Heart left ventricle (tissue), 16 donors: ENCODE measurements around the gene MTARC2. TPM values are rescaled to one million over a fixed set of nuclear protein-coding genes. Genes with fewer than 3 reads are reported as not detected.

Source experiments
- ATAC-seq, 4 donors: fragments of 200-7000 bp; cut with Tn5 transposase; one replicate each; pipeline ENCODE4 v1.9.1; 2020 to 2022; ENCODE audit warnings: moderate library complexity in 4 of 4, mild to moderate bottlenecking in 3 of 4, moderate number of reproducible peaks in 1 of 4
- DNase-seq, 5 donors: peaks; one replicate each; pipeline ENCODE4 v3.0.0-alpha.2; 2020
- H3K27ac ChIP-seq, 12 donors: fragments of 200-600 bp; sonication (generic) in 4 of 12; one replicate each; pipeline versions ENCODE4 v1.5.0 to v1.8.0; 2016 to 2022; ENCODE audit warnings: mild to moderate bottlenecking in 2 of 12
- H3K27me3 ChIP-seq, 9 donors: fragments of 200-600 bp; sonication (generic) in 2 of 9; one replicate each; pipeline versions ENCODE4 v1.5.1 to v1.8.0; 2016 to 2022; ENCODE audit warnings: mild to moderate bottlenecking in 3 of 9
- H3K36me3 ChIP-seq, 9 donors: fragments of 200-600 bp; sonication (generic) in 2 of 9; one replicate each; pipeline versions ENCODE4 v1.5.0 to v1.8.0; 2018 to 2022; ENCODE audit warnings: mild to moderate bottlenecking in 2 of 9
- H3K4me1 ChIP-seq, 12 donors: fragments of 200-600 bp; sonication (generic) in 4 of 12; one replicate each; pipeline versions ENCODE4 v1.5.0 to v1.8.0; 2016 to 2022; ENCODE audit warnings: mild to moderate bottlenecking in 3 of 12
- H3K4me3 ChIP-seq, 12 donors: fragments of 200-600 bp; sonication (generic) in 4 of 12; one replicate each; pipeline versions ENCODE4 v1.5.0 to v1.8.0; 2017 to 2022; ENCODE audit warnings: mild to moderate bottlenecking in 9 of 12, moderate library complexity in 4 of 12
- H3K9me3 ChIP-seq, 12 donors: fragments of 200-600 bp; sonication (generic) in 4 of 12; one replicate each; pipeline versions ENCODE4 v1.5.0 to v1.8.0; 2016 to 2022; ENCODE audit warnings: mild to moderate bottlenecking in 1 of 12
- POLR2A ChIP-seq, 2 donors: fragments of 450-650 bp; IDR thresholded peaks; one replicate each; pipeline ENCODE4 v1.6.1; 2017; ENCODE audit warnings: antibody characterized with exemption in 2 of 2, mild to moderate bottlenecking in 2 of 2, moderate library complexity in 2 of 2
- WGBS, 4 donors: extraction: QIAGEN DNeasy Blood & Tissue Kit in 2 of 4; methylation state at CpG; one replicate each; pipeline versions ENCODE4 v1.1.5 to v1.1.7; 2013 to 2018; 5-methylcytosine and 5-hydroxymethylcytosine counted together
- intact Hi-C, 10 donors: fragments of 100-400 bp; cut with DNase I; formaldehyde crosslinking; loops; one replicate each; pipeline versions ENCODE4 v1.11.1 to v1.14.2; 2022
- polyA plus RNA-seq, 2 donors: library from polyadenylated mRNA; stranded (reverse); fragments of 200-250 nt; gene quantifications; one replicate each; pipeline ENCODE4 v1.2.3, GENCODE V29; 2013
- total RNA-seq, 9 donors: library from RNA; depleted of rRNA in 2 of 9; stranded (reverse); fragments of >200 nt in 2 of 9; fragmentation: NEBNext Ultra II Directional in 3 of 9; extraction: Animal tissue kit (Norgen Biotek cat#: 25700) in 3 of 9; gene quantifications; one replicate each; pipeline versions ENCODE4 v1.1.0 to v1.2.4, GENCODE V29; 2016 to 2023
- TF ChIP-seq, protein P1 (sequence below), 12 donors: fragments of 200-600 bp; sonication (generic) in 4 of 12; IDR thresholded peaks; one replicate each; pipeline versions ENCODE4 v1.5.0 to v1.8.0; 2018 to 2022; ENCODE audit warnings: antibody characterized with exemption in 12 of 12, mild to moderate bottlenecking in 5 of 12
- donor health status: ischemic (EF 13 %, LVEDD 7.1; RV severe dilation, severe dysfunction).
- donor health status: healthy with polysubstance abuse.
- donor health status: DM: no; HTN: yes; CAD: no.
- donor health status: DM: no; HTN: no; CAD: no.
- donor health status: ischemic (EF 25% LVEDD 6.9; RV normal size, moderate dysfunction).
- donor health status: ischemic (EF 25% LVEDD 5.7; RV mildly dilated, moderate dysfunction).
- donor health status: healthy.
- donor health status: DM: yes; HTN: yes; CAD: no.
- donor health status: ischemic (EF 35%, LVEDD 5.7; RV mildly dilated, moderate dysfunction).
- donor health status: nonischemic (EF 11% LVEDD 7.7; RV severe dilation, severe dysfunction).
- donor health status: DM: yes; HTN: yes; CAD: no.
- donor health status: PGD.
- donor health status: ischemic (EF 29% LVEDD 5.4; RV normal size, mild dysfunction).
- donor health status: nonischemic (EF 23%, LVEDD 6.1; RV moderate dilation, normal function).

The MTARC2 gene
- total and polyA plus RNA-seq, 11 donors, result 10.4 to 29.1 (median 20.3) TPM

DNA sequence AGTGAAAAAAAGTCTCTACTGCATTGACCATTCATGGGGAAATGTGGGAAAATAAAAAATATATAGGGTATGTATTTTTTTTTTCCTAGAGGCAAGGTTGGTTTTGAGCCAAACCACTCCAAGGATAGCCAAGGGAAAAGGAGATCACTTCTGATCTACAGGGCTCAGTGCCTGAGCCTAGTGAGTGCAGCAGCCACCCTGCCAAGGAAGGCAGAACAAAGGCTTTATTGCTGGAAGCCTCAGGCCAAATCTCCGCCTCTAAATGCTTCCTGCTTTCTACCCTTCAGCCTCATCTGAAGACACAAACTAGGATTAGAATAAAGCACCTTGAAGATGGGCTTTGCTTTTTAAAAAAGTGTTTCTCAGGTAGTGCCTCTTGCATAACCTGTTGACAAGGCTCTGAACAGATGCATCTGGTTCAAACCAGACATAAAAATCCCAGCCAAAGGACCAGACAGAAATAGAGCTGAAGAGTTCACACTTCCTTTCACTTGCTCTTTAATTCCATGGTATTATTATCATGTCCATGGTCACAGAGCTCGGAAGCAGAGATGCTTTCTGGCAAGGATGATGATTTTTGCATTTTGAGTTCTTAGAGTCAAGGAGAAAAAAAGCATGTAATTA lies 47.5 kb upstream of the MTARC2 start:
- TF ChIP-seq, protein P1, sequence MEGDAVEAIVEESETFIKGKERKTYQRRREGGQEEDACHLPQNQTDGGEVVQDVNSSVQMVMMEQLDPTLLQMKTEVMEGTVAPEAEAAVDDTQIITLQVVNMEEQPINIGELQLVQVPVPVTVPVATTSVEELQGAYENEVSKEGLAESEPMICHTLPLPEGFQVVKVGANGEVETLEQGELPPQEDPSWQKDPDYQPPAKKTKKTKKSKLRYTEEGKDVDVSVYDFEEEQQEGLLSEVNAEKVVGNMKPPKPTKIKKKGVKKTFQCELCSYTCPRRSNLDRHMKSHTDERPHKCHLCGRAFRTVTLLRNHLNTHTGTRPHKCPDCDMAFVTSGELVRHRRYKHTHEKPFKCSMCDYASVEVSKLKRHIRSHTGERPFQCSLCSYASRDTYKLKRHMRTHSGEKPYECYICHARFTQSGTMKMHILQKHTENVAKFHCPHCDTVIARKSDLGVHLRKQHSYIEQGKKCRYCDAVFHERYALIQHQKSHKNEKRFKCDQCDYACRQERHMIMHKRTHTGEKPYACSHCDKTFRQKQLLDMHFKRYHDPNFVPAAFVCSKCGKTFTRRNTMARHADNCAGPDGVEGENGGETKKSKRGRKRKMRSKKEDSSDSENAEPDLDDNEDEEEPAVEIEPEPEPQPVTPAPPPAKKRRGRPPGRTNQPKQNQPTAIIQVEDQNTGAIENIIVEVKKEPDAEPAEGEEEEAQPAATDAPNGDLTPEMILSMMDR (IDR thresholded peaks at IDR 0.05), result no peak
- H3K36me3 ChIP-seq, result peaks cover 0 to 9% (median 0%) of the 10 kb centered on the region in 9 donors
- 19 to 35% (median 27%) methylated on average over 2 of the region's 2 CpGs for WGBS, 4 donors
- no peak overlapping the region for H3K27ac ChIP-seq
- H3K4me1 ChIP-seq, result peaks cover 0 to 28% (median 15%) of the 10 kb centered on the region in 12 donors
- intact Hi-C loops, result no loop called here
- no peaks in the 10 kb centered on the region for H3K9me3 ChIP-seq
- no peak overlapping the region for H3K4me3 ChIP-seq
- peak in 1 of 4 donors; percentile 32 for ATAC-seq
- no peaks in the 10 kb centered on the region for H3K27me3 ChIP-seq
- no peak for DNase-seq

DNA sequence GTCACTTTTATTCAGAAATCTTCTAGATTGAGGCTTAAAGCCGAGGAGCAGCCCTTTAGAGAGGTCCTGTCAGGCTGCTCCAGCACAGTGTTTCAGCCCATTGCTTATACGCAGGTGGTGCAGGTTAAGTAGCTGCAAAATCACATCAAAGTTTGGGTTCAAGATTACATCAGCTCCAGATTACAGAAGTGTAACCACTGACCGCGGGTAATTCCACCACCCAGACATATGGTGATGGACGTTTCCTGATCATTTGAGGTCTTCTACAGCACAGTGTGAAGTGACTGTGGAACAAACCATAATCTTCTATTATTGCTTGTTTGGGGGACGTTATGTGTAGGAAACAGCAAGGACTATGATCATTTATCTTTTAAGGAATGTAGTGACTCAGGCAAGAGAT lies 46.1 kb upstream of the MTARC2 start:
- Histone ChIP-seq H3K9me3 (no peaks in the 10 kb centered on the region), H3K36me3 (peaks cover 0 to 7% (median 0%) of the 10 kb centered on the region in 9 donors), H3K27me3 (no peaks in the 10 kb centered on the region), H3K27ac (no peak overlapping the region), H3K4me3 (no peak overlapping the region), H3K4me1 (peaks cover 0 to 39% (median 20%) of the 10 kb centered on the region in 12 donors)
- TF ChIP-seq POLR2A (IDR thresholded peaks at IDR 0.05), result no peak
- TF ChIP-seq, protein P1 (IDR thresholded peaks at IDR 0.05), result no peak
- intact Hi-C loops, result no loop called here
- DNase-seq (no peak), ATAC-seq (no peak)
- WGBS, 4 donors, result 69 to 74% (median 74%) methylated on average over 6 of the region's 6 CpGs

DNA sequence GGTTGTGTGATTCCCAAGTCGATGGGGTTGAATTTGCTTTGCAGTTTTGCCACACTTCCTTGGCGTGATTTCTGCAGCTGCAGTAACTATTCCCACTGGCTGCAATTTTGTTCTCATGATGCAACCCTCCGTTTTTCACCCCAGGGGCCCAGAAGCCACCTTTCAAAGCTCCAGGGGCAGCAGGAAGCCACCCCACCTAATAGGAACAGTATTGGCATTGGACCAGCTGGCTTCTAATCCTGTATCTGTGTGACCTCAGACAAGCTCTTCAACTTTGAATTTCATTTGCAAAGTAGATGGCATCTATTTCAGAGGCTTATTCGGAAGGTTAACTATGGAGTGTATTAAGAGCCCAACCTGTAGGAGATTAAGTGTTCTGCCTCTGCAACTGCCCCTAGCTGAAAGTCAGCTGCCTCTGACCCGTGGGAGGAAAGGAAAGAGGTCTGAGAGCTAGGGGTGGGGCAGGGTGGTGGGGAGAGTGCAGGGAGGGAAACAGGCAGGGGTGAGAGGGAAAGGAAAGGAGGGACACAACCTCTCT lies 45.3 kb upstream of the MTARC2 start:
- 28 to 37% (median 35%) methylated on average over 5 of the region's 5 CpGs for WGBS, 4 donors
- H3K9me3 ChIP-seq, result no peaks in the 10 kb centered on the region
- H3K4me1 ChIP-seq, result peaks cover 0 to 39% (median 20%) of the 10 kb centered on the region in 12 donors
- DNase-seq, result no peak
- intact Hi-C loops, result no loop called here
- peaks cover 0 to 3% (median 0%) of the 10 kb centered on the region in 9 donors for H3K36me3 ChIP-seq
- H3K27me3 ChIP-seq, result no peaks in the 10 kb centered on the region
- no peak for TF ChIP-seq POLR2A (IDR thresholded peaks at IDR 0.05)
- TF ChIP-seq, protein P1 (IDR thresholded peaks at IDR 0.05), result no peak
- no peak overlapping the region for H3K27ac ChIP-seq
- peak in 1 of 4 donors; percentile 45 for ATAC-seq
- no peak overlapping the region for H3K4me3 ChIP-seq

DNA sequence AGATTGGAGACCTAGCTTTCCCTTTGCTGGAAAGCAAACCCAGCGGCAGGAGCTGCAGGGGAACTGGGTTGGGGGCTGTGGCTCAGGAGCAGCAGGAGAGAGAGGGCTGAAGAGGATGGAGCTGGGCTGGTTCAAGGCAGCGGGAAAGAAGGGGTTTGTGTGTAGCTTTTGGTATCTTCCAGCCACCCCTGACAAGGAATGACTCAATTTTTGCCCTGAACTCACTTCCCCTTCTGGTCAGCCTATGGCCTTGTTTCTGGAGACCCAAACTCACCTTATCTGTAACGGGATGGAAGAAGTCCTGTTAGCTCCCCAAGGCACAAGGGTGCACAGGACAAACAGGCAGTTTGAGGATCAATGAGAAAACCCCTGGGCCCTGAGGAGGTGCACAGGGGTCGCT lies 44.8 kb upstream of the MTARC2 start:
- TF ChIP-seq, protein P1 (IDR thresholded peaks at IDR 0.05), result no peak
- TF ChIP-seq POLR2A (IDR thresholded peaks at IDR 0.05), result no peak
- ATAC-seq (no peak), DNase-seq (no peak)
- 82 to 93% (median 92%) methylated on average over 4 of the region's 4 CpGs for WGBS, 4 donors
- Histone ChIP-seq H3K4me3 (no peak overlapping the region), H3K27me3 (no peaks in the 10 kb centered on the region), H3K4me1 (peaks cover 0 to 39% (median 20%) of the 10 kb centered on the region in 12 donors), H3K9me3 (no peaks in the 10 kb centered on the region), H3K36me3 (no peaks in the 10 kb centered on the region), H3K27ac (no peak overlapping the region)
- intact Hi-C loops, result no loop called here
